Astrocyte of the cerebellum (primary cell): ENCODE results near the gene RAP1B.

Experiments
- DNase-seq: peaks from one replicate; pipeline ENCODE4 v3.0.0-alpha.2; 2011; ENCODE audit warnings: low read depth
- H3K4me3 ChIP-seq: 2 replicates; pipeline ENCODE4 v1.5.1; 2011; ENCODE audit warnings: mild to moderate bottlenecking, low read depth, low read length, moderate library complexity
- in situ Hi-C: cut with HindIII; loops from 2 replicates; pipeline ENCODE4 v1.10.0; 2017; ENCODE audit warnings: low sequenced_read_pairs
- TF ChIP-seq, protein P1 (sequence below): IDR thresholded peaks from 2 replicates; pipeline ENCODE4 v1.5.1; 2012; ENCODE audit warnings: low read length, low read depth, moderate library complexity, mild to moderate bottlenecking; ENCODE audit errors: missing control alignments

The RAP1B gene

DNA sequence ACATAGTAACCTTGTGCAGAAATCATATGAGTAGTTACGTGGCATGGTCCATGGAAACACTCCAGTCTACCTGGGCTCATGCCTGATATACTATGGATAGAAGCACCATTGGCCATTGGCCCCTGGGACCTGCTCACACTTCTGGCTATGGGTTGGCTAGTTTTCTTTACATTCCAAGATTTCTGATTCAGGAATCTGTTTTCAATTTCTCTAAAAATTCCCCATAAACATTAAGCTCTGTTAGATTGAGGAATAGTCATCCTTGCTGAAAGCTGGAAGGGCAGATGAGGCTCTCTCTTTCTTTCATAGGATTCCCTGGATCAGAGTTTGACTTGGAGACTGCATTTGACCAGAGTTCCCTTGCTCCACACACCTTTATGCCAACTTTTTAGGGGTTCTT lies 37.3 kb upstream of the RAP1B start:
- no peak for DNase-seq
- in situ Hi-C loops: no loop called here
- H3K4me3 ChIP-seq: no peak overlapping the region
- TF ChIP-seq, protein P1, sequence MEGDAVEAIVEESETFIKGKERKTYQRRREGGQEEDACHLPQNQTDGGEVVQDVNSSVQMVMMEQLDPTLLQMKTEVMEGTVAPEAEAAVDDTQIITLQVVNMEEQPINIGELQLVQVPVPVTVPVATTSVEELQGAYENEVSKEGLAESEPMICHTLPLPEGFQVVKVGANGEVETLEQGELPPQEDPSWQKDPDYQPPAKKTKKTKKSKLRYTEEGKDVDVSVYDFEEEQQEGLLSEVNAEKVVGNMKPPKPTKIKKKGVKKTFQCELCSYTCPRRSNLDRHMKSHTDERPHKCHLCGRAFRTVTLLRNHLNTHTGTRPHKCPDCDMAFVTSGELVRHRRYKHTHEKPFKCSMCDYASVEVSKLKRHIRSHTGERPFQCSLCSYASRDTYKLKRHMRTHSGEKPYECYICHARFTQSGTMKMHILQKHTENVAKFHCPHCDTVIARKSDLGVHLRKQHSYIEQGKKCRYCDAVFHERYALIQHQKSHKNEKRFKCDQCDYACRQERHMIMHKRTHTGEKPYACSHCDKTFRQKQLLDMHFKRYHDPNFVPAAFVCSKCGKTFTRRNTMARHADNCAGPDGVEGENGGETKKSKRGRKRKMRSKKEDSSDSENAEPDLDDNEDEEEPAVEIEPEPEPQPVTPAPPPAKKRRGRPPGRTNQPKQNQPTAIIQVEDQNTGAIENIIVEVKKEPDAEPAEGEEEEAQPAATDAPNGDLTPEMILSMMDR: no peak

DNA sequence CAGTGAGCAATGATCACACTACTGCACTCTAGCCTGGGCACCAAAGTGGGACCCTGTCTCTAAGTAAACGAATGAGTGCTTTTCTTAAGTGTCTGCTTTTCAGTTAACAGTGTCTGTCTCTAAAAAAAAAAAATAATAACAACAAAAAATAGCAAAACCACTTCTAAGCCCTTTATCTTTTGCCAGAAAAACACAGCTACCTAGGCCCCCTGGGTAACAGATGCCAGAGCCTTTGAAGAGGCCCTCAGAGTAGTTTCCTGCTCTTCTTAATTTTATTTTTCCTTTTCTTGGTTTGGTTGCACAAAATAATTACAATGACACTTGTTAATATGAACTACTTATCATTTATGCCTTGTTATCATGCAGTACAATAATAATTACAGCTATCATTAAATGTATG lies 32.8 kb upstream of the RAP1B start:
- in situ Hi-C loops: no loop called here
- no peak overlapping the region for H3K4me3 ChIP-seq
- TF ChIP-seq, protein P1: no peak
- no peak for DNase-seq

DNA sequence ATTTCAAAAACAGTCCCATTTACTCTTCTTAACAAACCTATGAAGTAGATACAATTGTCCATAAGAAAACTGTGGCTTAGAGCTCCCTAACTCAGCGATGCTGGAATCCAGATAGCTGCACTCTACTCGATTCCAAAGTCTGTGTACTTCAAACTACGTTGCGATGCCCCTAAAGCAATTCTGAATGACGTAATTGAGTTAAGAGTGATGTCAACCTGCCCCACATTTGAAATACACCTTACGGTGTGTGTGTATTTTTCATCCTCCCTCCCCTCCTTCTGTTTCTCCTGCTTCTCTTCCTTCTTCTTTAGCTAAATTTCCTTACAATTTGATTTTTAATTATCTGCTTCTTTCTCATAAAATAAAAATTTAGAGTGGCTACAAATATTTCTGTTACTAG lies 31.9 kb upstream of the RAP1B start:
- no peak for DNase-seq
- no peak overlapping the region for H3K4me3 ChIP-seq
- TF ChIP-seq, protein P1: no peak
- in situ Hi-C loops: no loop called here

DNA sequence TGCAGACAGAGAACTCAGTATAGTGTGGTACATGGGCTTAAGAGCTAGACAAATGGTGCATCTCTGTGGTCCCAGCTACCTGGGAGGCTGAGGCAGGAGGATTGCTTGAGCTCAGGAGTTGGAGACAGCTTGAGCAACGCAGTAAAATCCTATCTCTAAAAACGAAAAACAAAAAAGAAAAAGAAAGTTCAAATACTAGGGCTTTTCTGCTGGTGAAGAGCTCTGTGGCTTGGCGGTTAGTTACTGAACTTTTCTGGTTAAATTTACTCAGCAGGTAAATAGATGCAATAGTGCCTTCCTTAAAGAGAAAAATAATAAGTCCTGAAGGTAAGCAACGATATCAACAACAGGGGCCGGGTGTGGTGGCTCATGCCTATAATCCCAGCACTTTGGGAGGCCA lies 31.4 kb upstream of the RAP1B start:
- H3K4me3 ChIP-seq: no peak overlapping the region
- DNase-seq: no peak
- TF ChIP-seq, protein P1: no peak
- in situ Hi-C loops: no loop called here

DNA sequence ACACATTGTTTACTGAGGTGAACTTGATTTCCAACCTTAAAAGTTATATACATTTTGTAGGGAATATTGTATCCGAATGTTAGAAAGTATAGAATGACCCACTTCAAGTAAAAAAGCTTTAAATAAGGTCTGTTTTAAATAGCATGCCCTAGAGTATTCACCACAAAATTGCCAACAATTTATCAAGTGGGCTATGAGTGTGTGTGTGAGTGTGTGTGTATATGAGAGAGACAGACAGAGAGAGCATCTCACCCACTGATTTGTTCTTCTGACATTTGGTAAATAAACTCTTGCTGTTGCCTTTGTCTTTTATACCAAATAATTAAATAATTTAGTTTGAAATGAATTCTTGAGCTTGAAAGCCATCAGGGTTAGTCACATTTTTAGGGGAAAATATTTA lies 29.8 kb upstream of the RAP1B start:
- no peak overlapping the region for H3K4me3 ChIP-seq
- TF ChIP-seq, protein P1: no peak
- in situ Hi-C loops: no loop called here
- DNase-seq: no peak

DNA sequence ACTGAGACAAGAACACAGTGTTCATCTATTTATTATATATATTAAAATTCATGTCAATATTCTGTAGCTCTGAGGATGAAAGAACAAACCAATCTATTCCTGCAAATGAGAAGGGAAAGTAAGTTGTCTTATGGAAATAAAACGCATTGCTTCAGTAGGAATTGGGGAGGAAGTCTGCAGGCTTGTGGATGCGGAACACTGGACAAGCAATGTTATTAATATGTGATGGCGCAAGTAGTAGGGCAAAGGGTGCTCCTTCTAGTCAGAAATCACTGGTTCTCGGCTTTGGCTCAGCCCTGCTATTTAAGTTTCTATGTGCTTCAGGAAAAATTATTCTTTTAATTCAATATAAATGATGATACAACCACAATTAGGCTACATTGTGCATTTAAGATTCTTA lies 28.8 kb upstream of the RAP1B start:
- TF ChIP-seq, protein P1: no peak

DNA sequence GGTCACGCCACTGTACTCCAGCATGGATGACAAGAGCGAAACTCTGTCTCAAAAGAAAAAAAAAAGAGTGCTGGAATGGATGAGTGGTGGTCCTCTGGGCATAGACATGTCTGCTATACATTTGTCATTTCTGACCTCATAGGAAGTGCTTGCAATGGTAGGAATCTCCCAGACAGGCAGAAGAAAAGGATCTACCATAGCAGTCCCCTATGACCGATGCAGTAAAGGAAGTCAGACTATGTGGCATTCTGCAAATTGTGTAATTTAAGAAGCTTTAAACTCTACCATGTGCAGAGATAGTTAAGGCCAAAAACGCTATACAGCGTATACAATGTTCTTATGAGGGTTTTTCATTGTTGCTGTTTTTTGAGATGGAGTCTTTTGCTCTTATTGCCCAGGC lies 24.7 kb upstream of the RAP1B start:
- no peak overlapping the region for H3K4me3 ChIP-seq
- TF ChIP-seq, protein P1: no peak
- in situ Hi-C loops: no loop called here
- DNase-seq: no peak

More for the DNA sequence above, 28.8 kb upstream of the RAP1B start:
- in situ Hi-C loops: no loop called here
- no peak overlapping the region for H3K4me3 ChIP-seq
- no peak for DNase-seq
